ENCODE results near the gene PPP1R1A. TPM values are rescaled to one million over a fixed set of nuclear protein-coding genes. Genes with fewer than 3 reads are reported as not detected.

PPP1R1A gene
- total and polyA plus RNA-seq, 8 donors = 0.18 to 4.5 (median 3.2) TPM

DNA sequence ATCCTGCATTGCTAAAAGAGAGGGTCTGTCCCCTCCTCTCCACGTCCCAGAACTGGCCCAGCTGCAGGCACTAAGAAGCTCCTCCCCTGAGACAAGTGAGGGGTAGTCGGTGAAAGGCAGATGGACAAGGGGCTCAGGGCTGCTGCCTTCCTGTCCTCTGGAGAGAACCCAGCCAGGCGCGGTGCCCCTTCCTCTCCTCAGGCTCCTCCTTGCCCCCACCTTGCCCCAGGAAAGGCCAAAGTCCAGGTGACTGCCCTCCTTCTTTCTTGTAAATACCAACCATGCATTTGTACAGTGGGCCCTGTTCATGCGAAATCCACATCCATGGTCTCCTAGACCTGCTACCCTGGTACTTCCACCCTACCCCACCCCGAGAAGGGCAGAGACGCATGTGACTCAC, 9.7 kb downstream of the PPP1R1A start:
- no peak overlapping the region for H3K27ac ChIP-seq
- H3K27me3 ChIP-seq = peaks cover 0 to 13% of the 10 kb centered on the region in 2 donors
- H3K4me3 ChIP-seq = no peak overlapping the region
- peaks cover 0 to 7% of the 10 kb centered on the region in 2 donors for H3K4me1 ChIP-seq
- no peaks in the 10 kb centered on the region for H3K9me3 ChIP-seq
- TF ChIP-seq CTCF (IDR thresholded peaks at IDR 0.05) = no peak
- DNase-seq = no peak
- intact Hi-C loops (cut with DNase I) = no loop called here
- no peak for ATAC-seq
- peaks cover 0 to 22% of the 10 kb centered on the region in 2 donors for H3K36me3 ChIP-seq

DNA sequence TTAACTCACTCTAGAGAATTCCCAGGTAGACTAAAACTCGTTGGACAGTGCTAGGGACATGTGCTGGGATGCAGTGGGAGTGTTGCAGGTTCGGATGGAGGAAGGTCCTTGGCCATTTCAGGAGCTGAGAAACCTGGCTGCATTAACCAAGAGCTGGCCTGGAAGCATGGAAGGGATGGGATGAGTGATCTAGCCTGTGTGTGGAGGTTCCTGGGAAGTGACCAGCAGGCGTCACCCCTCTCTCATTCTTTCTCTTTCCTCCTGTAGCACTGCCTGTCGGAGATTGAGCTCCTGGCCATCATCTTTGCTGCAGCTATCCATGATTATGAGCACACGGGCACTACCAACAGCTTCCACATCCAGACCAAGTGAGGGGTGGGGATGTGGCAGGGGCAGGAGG, 15.6 kb downstream of the PPP1R1A start:
- H3K27ac ChIP-seq = no peak overlapping the region
- ATAC-seq = no peak
- H3K4me1 ChIP-seq = no peaks in the 10 kb centered on the region
- DNase-seq = no peak
- H3K4me3 ChIP-seq = no peak overlapping the region
- peaks cover 0 to 34% of the 10 kb centered on the region in 2 donors for H3K36me3 ChIP-seq
- no peaks in the 10 kb centered on the region for H3K9me3 ChIP-seq
- intact Hi-C loops (cut with DNase I) = no loop called here
- TF ChIP-seq CTCF (IDR thresholded peaks at IDR 0.05) = no peak
- H3K27me3 ChIP-seq = no peaks in the 10 kb centered on the region

DNA sequence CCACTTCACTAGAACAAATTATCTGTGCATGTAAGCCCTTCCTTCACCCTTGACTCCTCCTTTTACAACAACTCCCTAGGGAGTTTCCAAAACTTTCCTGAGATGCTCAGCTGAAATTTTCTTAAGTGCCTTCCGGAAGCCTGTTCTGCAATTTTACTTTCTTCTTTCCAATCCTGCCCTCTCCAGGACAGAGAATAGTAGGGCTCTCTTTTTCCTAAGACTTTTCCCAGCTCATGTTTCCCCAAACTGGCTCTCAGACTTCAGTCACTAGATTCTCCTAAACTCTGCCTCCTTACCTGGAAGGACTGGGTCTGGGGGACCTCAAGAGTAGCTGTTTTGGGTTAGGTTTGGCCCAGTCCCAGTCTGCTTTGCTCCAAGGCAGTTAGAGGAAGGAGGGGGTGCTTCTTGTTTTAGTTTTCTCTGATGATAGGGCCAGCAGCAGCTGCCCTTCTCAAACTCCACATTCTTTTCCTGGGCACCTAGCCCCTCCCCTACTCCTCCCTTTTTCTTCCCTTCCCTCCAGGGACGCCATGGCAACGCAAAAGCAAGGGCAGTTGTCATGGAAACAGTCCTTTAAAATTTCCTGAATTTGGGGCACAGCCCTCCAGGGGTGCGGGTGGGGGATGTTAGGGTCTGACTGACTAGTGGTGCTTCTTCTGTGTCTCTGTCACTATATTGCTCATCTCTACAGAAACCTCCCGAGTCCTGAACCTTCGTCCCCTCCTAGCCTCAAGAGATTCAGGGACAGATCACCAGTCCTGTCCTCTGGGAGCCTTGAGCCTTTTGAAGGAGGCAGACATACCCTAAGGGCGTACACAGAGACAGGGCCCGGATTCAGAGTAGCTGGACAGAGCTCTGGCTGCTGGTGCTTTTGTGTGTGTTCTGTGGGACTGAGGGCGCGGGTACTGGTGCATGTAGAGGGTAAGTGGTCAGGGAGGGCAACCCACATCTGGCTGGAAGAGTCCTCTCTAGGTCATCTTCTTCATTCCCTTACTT, 17.0 kb downstream of the PPP1R1A start:
- H3K36me3 ChIP-seq = peaks cover 0 to 30% of the 10 kb centered on the region in 2 donors
- H3K4me1 ChIP-seq = no peaks in the 10 kb centered on the region
- no peak overlapping the region for H3K27ac ChIP-seq
- intact Hi-C loops (cut with DNase I) = no loop called here
- DNase-seq (no peak), ATAC-seq (no peak)
- TF ChIP-seq CTCF (IDR thresholded peaks at IDR 0.05) = no peak
- no peaks in the 10 kb centered on the region for H3K9me3 ChIP-seq
- no peaks in the 10 kb centered on the region for H3K27me3 ChIP-seq
- no peak overlapping the region for H3K4me3 ChIP-seq

- no peak overlapping the region for H3K27ac ChIP-seq
- no peak for TF ChIP-seq CTCF (IDR thresholded peaks at IDR 0.05)
- H3K4me1 ChIP-seq = no peaks in the 10 kb centered on the region
- ATAC-seq = no peak
- H3K27me3 ChIP-seq = no peaks in the 10 kb centered on the region
- intact Hi-C loops (cut with DNase I) = no loop called here
- no peaks in the 10 kb centered on the region for H3K9me3 ChIP-seq
- DNase-seq = no peak
- H3K4me3 ChIP-seq = no peak overlapping the region
- peaks cover 0 to 20% of the 10 kb centered on the region in 2 donors for H3K36me3 ChIP-seq
These were observed 18.4 kb downstream of the PPP1R1A start for GRCh38 chr12:54569995-54570528.

- Histone ChIP-seq H3K4me1 (no peaks in the 10 kb centered on the region), H3K4me3 (no peak overlapping the region), H3K27ac (no peak overlapping the region), H3K9me3 (no peaks in the 10 kb centered on the region), H3K27me3 (no peaks in the 10 kb centered on the region), H3K36me3 (peaks cover 0 to 18% of the 10 kb centered on the region in 2 donors)
- intact Hi-C loops (cut with DNase I) = no loop called here
- ATAC-seq = no peak
- DNase-seq = no peak
- no peak for TF ChIP-seq CTCF (IDR thresholded peaks at IDR 0.05)
These were observed 19.4 kb downstream of the PPP1R1A start for GRCh38 chr12:54569072-54569471.
